HepG2 (cell line): ENCODE results near the gene DNAJA3. TPM values are rescaled to one million over a fixed set of nuclear protein-coding genes. Genes with fewer than 3 reads are reported as not detected.
A peak's percentile ranks its signal among the peaks of the same experiment; 100 is the strongest.

ENCODE experiments used
- IKZF4 ChIP-seq: sonication (generic); formaldehyde crosslinking; IDR thresholded peaks from 2 replicates; pipeline ENCODE4 v1.5.1; 2020; ENCODE audit warnings: borderline replicate concordance, mild to moderate bottlenecking, low read depth, missing genetic modification reagents; ENCODE audit errors: not compliant biosample characterization
- KDM5A ChIP-seq: fragments of 200-600 bp; sonication (generic); IDR thresholded peaks from 2 replicates; pipeline ENCODE4 v1.7.0; 2018; ENCODE audit warnings: antibody characterized with exemption, mild to moderate bottlenecking, low read length, borderline replicate concordance
- NFATC3 ChIP-seq: sonication (generic); formaldehyde crosslinking; IDR thresholded peaks from 2 replicates; pipeline ENCODE4 v1.5.1; 2020; ENCODE audit warnings: mild to moderate bottlenecking, missing genetic modification reagents
- NFE2L2 ChIP-seq: fragments of 150-350 bp; IDR thresholded peaks from 2 replicates; pipeline ENCODE4 v1.6.1; 2014; ENCODE audit warnings: low read length
- NFYC ChIP-seq: IDR thresholded peaks from 2 replicates; pipeline ENCODE4 v1.6.1; 2016; ENCODE audit warnings: missing genetic modification reagents, missing compliant biosample characterization
- PHF21A ChIP-seq: sonication (generic); formaldehyde crosslinking; IDR thresholded peaks from 2 replicates; pipeline ENCODE4 v1.5.0; 2020; ENCODE audit warnings: mild to moderate bottlenecking, missing genetic modification reagents
- RBFOX2 ChIP-seq: fragments of 200-400 bp; formaldehyde crosslinking; IDR thresholded peaks from 2 replicates; pipeline ENCODE4 v1.6.1; 2017; ENCODE audit warnings: low read depth, mild to moderate bottlenecking, low read length
- RFX5 ChIP-seq: IDR thresholded peaks from 2 replicates; pipeline ENCODE4 v1.6.1; 2011; ENCODE audit warnings: low read depth, low read length, improper control_type of control experiment
- SALL2 ChIP-seq: sonication (generic); formaldehyde crosslinking; IDR thresholded peaks from 2 replicates; pipeline ENCODE4 v1.8.1; 2023; ENCODE audit warnings: mild to moderate bottlenecking, missing genetic modification reagents, inconsistent platforms
- SAP130 ChIP-seq: IDR thresholded peaks from 2 replicates; pipeline ENCODE4 v1.6.1; 2016; ENCODE audit warnings: low read depth
- SIX4 ChIP-seq: sonication (generic); formaldehyde crosslinking; IDR thresholded peaks from 2 replicates; pipeline ENCODE4 v1.4.0; 2020; ENCODE audit warnings: missing genetic modification reagents
- TARDBP ChIP-seq: sonication (generic); formaldehyde crosslinking; IDR thresholded peaks from 2 replicates; pipeline ENCODE4 v1.8.0; 2022; ENCODE audit warnings: mild to moderate bottlenecking, missing genetic modification reagents
- ZNF775 ChIP-seq: sonication (generic); formaldehyde crosslinking; IDR thresholded peaks from 2 replicates; pipeline ENCODE4 v1.4.0; 2020; ENCODE audit warnings: missing genetic modification reagents, mild to moderate bottlenecking, moderate library complexity, borderline replicate concordance
- ZNF788 ChIP-seq: sonication (generic); formaldehyde crosslinking; IDR thresholded peaks from 2 replicates; pipeline ENCODE4 v1.5.0; 2020; ENCODE audit warnings: mild to moderate bottlenecking, missing genetic modification reagents, borderline replicate concordance
- polyA plus RNA-seq, 8 experiments: library from polyadenylated mRNA; depleted of rRNA in 3 of 8; stranded (reverse) in 7 of 8; unstranded in 1 of 8; fragments of >200 nt; fragmentation: Illumina TruSeq in 4 of 8; extraction: Trizol in 4 of 8; gene quantifications; 2 replicates each; pipeline versions ENCODE4 v1.2.1 to v1.2.3, GENCODE V29; 2011 to 2016; ENCODE audit warnings: low read depth in 4 of 8, missing spikeins in 1 of 8, mixed read lengths in 1 of 8; ENCODE audit not compliant: insufficient read depth in 1 of 8
- total RNA-seq, 5 experiments: library from RNA; depleted of rRNA; stranded (reverse); fragments of >200 nt; fragmentation: Illumina TruSeq; extraction: Trizol; gene quantifications; 2 replicates each; pipeline ENCODE4 v1.2.3, GENCODE V29; 2016; ENCODE audit warnings: low read depth in 1 of 5
- TF ChIP-seq, protein P1 (sequence below): sonication (generic); formaldehyde crosslinking; IDR thresholded peaks from 2 replicates; pipeline ENCODE4 v1.5.1; 2020; ENCODE audit warnings: mild to moderate bottlenecking, moderate library complexity, missing genetic modification reagents
- TF ChIP-seq, protein P2 (sequence below): sonication (generic); formaldehyde crosslinking; IDR thresholded peaks from 2 replicates; pipeline ENCODE4 v1.5.1; 2020; ENCODE audit warnings: mild to moderate bottlenecking, missing genetic modification reagents, borderline replicate concordance
- TF ChIP-seq, protein P3 (sequence below): sonication (generic); formaldehyde crosslinking; IDR thresholded peaks from 2 replicates; pipeline ENCODE4 v1.5.1; 2020; ENCODE audit warnings: missing genetic modification reagents, mild to moderate bottlenecking, borderline replicate concordance
- TF ChIP-seq, protein P4 (sequence below): sonication (generic); formaldehyde crosslinking; IDR thresholded peaks from 2 replicates; pipeline ENCODE4 v1.5.0; 2020; ENCODE audit warnings: missing genetic modification reagents, mild to moderate bottlenecking, borderline replicate concordance

Gene DNAJA3
- total and polyA plus RNA-seq, 2 of the 13 experiments (the other 11 are each of a cell fraction or from before 2014, with no cell fraction given), result 77.0 to 83.3 TPM

DNA sequence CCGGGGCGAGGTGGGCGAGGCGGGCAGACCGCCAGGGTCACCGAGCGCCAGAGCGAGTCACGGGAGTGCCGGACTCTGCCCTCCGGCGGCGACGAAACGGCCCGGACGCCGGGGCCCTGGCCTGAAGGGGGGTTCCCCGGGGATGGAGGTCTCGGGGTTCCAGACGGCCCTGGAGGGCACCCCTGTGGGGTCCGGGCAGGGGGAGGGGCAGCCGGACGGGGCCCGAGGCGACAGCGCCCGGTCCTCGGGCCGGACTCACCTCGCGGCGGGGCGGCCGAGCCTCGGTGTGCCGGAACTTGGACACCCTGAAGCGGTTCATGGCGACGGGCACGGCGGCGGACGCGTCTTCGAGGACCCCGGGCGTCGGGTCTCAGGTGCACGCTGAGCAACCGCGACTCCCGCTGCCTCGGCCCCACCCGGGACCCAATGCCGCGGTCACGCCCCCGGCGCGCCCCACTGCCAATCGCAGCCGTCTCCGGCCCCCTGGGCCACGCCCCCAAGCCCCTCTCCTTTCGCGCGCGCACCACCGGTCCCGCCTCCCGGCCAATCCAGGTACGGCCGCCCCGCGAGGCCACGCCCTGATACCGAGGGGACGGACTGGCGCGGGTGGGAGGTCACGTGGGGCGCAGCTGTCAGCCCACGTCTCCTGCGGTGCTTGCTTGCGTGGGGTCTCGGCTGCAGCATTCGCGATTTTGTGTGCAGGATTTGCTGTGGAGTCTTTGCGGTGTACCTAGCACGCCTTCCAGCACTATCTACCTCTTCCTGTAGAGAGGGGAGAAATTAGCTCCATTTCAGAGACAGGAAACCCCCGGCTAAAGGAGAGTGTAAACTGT is 9.3 kb upstream of the DNAJA3 start, which contains the start of gene CORO7 (continued):
- TF ChIP-seq ZNF788 (CRISPR knock-in tag) (0 out of 2 replicates have a peak, but pooled peaks have one; percentile 26), IKZF4 (CRISPR knock-in tag) (no peak), NFYC (CRISPR knock-in tag) (peak; percentile 83), SIX4 (CRISPR knock-in tag) (no peak), SAP130 (CRISPR knock-in tag) (peak; percentile 83), TARDBP (CRISPR knock-in tag) (no peak), KDM5A (no peak), RFX5 (no peak), NFE2L2 (no peak), RBFOX2 (peak; percentile 68), SALL2 (peak; percentile 42; the same call in 1 of the 2 replicates), NFATC3 (CRISPR knock-in tag) (no peak), PHF21A (CRISPR knock-in tag) (0 out of 2 replicates have a peak, but pooled peaks have one; percentile 14), ZNF775 (CRISPR knock-in tag) (no peak)
- TF ChIP-seq, protein P1, sequence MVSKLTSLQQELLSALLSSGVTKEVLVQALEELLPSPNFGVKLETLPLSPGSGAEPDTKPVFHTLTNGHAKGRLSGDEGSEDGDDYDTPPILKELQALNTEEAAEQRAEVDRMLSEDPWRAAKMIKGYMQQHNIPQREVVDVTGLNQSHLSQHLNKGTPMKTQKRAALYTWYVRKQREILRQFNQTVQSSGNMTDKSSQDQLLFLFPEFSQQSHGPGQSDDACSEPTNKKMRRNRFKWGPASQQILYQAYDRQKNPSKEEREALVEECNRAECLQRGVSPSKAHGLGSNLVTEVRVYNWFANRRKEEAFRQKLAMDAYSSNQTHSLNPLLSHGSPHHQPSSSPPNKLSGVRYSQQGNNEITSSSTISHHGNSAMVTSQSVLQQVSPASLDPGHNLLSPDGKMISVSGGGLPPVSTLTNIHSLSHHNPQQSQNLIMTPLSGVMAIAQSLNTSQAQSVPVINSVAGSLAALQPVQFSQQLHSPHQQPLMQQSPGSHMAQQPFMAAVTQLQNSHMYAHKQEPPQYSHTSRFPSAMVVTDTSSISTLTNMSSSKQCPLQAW, result peak; percentile 45; the same call in 1 of the 2 replicates
- TF ChIP-seq, protein P2, sequence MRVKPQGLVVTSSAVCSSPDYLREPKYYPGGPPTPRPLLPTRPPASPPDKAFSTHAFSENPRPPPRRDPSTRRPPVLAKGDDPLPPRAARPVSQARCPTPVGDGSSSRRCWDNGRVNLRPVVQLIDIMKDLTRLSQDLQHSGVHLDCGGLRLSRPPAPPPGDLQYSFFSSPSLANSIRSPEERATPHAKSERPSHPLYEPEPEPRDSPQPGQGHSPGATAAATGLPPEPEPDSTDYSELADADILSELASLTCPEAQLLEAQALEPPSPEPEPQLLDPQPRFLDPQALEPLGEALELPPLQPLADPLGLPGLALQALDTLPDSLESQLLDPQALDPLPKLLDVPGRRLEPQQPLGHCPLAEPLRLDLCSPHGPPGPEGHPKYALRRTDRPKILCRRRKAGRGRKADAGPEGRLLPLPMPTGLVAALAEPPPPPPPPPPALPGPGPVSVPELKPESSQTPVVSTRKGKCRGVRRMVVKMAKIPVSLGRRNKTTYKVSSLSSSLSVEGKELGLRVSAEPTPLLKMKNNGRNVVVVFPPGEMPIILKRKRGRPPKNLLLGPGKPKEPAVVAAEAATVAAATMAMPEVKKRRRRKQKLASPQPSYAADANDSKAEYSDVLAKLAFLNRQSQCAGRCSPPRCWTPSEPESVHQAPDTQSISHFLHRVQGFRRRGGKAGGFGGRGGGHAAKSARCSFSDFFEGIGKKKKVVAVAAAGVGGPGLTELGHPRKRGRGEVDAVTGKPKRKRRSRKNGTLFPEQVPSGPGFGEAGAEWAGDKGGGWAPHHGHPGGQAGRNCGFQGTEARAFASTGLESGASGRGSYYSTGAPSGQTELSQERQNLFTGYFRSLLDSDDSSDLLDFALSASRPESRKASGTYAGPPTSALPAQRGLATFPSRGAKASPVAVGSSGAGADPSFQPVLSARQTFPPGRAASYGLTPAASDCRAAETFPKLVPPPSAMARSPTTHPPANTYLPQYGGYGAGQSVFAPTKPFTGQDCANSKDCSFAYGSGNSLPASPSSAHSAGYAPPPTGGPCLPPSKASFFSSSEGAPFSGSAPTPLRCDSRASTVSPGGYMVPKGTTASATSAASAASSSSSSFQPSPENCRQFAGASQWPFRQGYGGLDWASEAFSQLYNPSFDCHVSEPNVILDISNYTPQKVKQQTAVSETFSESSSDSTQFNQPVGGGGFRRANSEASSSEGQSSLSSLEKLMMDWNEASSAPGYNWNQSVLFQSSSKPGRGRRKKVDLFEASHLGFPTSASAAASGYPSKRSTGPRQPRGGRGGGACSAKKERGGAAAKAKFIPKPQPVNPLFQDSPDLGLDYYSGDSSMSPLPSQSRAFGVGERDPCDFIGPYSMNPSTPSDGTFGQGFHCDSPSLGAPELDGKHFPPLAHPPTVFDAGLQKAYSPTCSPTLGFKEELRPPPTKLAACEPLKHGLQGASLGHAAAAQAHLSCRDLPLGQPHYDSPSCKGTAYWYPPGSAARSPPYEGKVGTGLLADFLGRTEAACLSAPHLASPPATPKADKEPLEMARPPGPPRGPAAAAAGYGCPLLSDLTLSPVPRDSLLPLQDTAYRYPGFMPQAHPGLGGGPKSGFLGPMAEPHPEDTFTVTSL (CRISPR knock-in tag), result no peak
- TF ChIP-seq, protein P3, sequence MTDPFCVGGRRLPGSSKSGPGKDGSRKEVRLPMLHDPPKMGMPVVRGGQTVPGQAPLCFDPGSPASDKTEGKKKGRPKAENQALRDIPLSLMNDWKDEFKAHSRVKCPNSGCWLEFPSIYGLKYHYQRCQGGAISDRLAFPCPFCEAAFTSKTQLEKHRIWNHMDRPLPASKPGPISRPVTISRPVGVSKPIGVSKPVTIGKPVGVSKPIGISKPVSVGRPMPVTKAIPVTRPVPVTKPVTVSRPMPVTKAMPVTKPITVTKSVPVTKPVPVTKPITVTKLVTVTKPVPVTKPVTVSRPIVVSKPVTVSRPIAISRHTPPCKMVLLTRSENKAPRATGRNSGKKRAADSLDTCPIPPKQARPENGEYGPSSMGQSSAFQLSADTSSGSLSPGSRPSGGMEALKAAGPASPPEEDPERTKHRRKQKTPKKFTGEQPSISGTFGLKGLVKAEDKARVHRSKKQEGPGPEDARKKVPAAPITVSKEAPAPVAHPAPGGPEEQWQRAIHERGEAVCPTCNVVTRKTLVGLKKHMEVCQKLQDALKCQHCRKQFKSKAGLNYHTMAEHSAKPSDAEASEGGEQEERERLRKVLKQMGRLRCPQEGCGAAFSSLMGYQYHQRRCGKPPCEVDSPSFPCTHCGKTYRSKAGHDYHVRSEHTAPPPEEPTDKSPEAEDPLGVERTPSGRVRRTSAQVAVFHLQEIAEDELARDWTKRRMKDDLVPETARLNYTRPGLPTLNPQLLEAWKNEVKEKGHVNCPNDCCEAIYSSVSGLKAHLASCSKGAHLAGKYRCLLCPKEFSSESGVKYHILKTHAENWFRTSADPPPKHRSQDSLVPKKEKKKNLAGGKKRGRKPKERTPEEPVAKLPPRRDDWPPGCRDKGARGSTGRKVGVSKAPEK (CRISPR knock-in tag), result no peak
- TF ChIP-seq, protein P4, sequence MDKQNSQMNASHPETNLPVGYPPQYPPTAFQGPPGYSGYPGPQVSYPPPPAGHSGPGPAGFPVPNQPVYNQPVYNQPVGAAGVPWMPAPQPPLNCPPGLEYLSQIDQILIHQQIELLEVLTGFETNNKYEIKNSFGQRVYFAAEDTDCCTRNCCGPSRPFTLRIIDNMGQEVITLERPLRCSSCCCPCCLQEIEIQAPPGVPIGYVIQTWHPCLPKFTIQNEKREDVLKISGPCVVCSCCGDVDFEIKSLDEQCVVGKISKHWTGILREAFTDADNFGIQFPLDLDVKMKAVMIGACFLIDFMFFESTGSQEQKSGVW, result no peak
